Stimulated activated CD4-positive, alpha-beta T cell treated with anti-CD3 and anti-CD28 coated beads, Interleukin-4, amount 100 ng/mL, for 4 hours (primary cell): ENCODE data around the gene MICOS13.
"Not testable (repeated sequence)": the region's sequence is repeated elsewhere in the genome, so short reads cannot be mapped to it uniquely, and the experiment has no call there.

Source experiments
- DNase-seq, 2 experiments: peaks; one replicate each; pipeline ENCODE4 v3.0.0-alpha.2; 2020

Gene MICOS13

GRCh38 chr19:5700455-5701092, 20.3 kb upstream of the MICOS13 start:
- no peak for DNase-seq

GRCh38 chr19:5698635-5699422, 18.5 kb upstream of the MICOS13 start:
- DNase-seq, result no peak

GRCh38 chr19:5697890-5698634, 17.7 kb upstream of the MICOS13 start:
- DNase-seq, result no peak

- no peak for DNase-seq
These were observed 16.9 kb upstream of the MICOS13 start for GRCh38 chr19:5697022-5697889.

GRCh38 chr19:5696196-5697021, 16.1 kb upstream of the MICOS13 start:
- DNase-seq, result no peak

GRCh38 chr19:5695649-5696195, 15.4 kb upstream of the MICOS13 start:
- DNase-seq, result no peak

GRCh38 chr19:5694956-5695648, 14.8 kb upstream of the MICOS13 start:
- no peak for DNase-seq

GRCh38 chr19:5694167-5694955, 14.0 kb upstream of the MICOS13 start:
- no peak for DNase-seq

- no peak for DNase-seq
These were observed 13.2 kb upstream of the MICOS13 start for GRCh38 chr19:5693195-5694166.

- DNase-seq, result no peak
These were observed 12.4 kb upstream of the MICOS13 start for GRCh38 chr19:5692723-5693194.

GRCh38 chr19:5691822-5692722, 11.8 kb upstream of the MICOS13 start:
- peak in 1 of 2 experiments; percentile 30 for DNase-seq

- peak; percentile 67 to 81 for DNase-seq
These were observed 10.9 kb upstream of the MICOS13 start for GRCh38 chr19:5690955-5691821.

GRCh38 chr19:5690125-5690954, 10.0 kb upstream of the MICOS13 start, which contains the start of gene RPL36:
TSS of gene RPL36 (plus strand) at chr19:5690295. CDS start at chr19:5690508, 213 bp downstream.
- DNase-seq, result peak; percentile 97 to 99

GRCh38 chr19:5688262-5688881, 8.1 kb upstream of the MICOS13 start:
- not testable (repeated sequence) for DNase-seq
